ENCODE measurements around the gene RUNX2.
"Not testable (repeated sequence)": the region's sequence is repeated elsewhere in the genome, so short reads cannot be mapped to it uniquely, and the experiment has no call there.

The RUNX2 gene

DNA sequence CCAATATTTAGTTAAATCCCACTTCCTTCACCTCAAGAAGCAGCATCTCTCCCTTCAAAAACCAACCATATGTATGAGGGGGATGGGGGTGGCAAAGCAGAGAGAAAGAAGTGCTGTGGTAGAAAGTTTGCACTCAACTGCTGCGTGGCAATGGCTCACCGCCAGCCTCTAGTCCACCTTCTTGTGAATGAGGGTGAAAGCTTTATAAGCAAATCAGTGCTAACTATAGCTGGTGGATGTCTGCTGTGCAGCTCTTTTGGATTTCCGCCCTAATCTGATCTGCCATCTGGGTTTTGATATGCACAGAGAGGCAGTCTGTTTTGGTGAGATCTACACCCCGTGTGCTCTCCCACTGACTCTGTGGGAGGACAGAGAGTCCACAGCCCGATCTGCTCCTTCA is 330.8 kb downstream of the RUNX2 start:
- DNase-seq: no peak
- in situ Hi-C loops (cut with HindIII; ENCODE audit: low pct_ligation_motif_present, low pct_unique_long_range_greater_than_20kb, low sequenced_read_pairs): no loop called here

DNA sequence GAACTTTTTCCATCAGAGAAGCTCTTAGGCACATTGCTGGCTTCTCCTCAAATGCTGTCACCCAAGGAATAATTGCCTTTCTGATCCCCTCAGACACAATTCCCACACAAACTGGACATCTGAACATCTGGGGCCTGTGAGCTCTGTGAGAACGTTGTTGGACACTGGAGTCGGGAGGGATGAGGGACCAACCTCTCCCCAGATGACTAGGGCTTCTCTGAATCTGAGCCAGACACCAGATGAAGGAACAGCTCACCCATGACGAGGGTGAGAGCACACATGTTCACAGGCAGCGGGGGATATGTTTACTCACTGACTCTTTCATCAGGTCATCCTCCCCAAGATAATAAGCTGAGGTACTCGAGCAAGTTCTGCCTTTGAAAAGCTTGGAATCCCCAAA is 333.5 kb downstream of the RUNX2 start:
- in situ Hi-C loops (cut with HindIII; ENCODE audit: low pct_ligation_motif_present, low pct_unique_long_range_greater_than_20kb, low sequenced_read_pairs): no loop called here
- no peak for DNase-seq

DNA sequence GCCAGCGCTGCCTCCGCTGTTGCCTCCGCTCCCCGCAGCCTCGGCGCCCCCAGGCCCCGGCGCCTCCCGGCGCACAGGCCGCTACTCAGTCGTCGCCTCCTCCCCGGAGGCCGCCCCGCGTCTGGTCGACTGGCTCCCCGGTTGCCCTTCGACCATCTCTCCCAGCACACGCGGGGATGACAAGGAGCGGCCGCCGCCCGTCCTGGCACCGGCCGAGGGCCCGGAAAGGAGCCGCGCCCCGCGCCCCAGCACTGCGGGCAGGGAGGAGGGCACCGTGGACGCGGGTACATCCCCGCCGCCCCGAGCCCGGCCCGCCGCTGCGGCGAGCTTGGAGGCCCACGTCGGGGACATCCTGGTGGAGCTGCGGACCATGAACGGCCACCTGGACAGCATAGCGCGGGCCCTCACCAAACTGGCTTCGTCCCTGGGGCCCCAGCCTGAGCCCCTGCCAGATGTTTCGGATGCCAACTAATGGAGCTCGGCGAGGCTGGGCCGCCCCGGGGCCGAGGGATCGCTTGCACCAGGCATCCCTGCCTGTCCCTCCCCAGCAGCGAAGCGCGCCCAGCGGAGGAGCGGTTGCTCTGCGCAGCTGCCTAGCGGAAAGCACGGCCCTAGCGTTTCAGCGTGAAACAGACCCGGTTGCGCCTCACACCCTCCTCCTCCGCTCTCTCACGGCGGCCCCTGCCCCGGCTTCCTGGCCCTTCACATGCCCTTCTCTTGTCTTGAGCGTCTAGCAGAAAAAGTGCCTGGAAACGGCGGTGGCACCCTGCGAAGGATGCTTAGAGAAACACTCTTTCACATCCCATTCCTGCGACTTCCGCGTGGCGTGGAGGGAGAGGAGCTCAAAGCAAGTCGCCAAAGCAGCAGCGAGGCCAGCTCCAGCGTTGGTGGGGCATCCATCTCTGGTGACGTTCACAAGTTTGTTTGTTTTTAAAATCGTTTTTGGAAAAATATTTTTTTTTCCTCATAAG is 335.4 kb downstream of the RUNX2 start:
- in situ Hi-C loops (cut with HindIII; ENCODE audit: low pct_ligation_motif_present, low pct_unique_long_range_greater_than_20kb, low sequenced_read_pairs): no loop called here
- DNase-seq: no peak

DNA sequence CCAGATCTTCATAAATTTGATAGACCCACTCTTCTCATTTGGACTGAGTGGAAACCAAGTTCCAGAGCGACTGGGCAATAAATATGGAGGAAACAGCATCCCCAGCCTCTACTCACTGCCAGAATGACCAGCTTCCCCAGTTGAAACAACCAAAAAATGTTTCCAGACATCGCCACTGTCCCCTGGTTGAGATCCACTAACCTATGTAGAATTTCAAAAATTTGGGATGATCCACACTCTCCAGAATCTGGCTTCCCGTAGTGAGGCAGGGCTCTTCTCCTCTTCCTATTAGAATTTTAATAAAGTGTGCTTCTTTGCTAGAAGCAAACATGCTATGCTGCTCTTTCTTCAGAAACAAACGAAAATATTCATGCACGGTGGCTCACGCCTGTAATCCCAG is 336.6 kb downstream of the RUNX2 start:
- DNase-seq: no peak
- in situ Hi-C loops (cut with HindIII; ENCODE audit: low pct_ligation_motif_present, low pct_unique_long_range_greater_than_20kb, low sequenced_read_pairs): no loop called here

DNA sequence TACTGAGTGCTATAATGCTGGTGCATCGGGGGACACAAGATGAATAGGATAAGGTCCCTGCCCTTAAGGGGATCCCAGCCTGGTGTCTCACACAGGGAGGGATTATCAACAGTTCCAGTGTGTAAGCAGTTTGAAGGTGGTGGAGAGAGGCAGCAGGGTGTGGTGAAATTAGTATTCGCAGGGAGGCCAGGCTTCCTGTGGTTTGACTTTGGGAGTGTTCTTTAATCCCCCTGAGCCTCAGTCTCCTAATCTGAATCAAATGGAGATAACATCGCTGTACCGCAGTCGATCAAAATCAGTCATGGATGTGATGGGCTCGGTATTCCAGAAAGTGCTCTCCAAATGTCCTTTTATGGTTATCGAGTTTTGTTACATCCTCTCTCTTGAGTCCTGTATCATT is 337.7 kb downstream of the RUNX2 start:
- in situ Hi-C loops (cut with HindIII; ENCODE audit: low pct_ligation_motif_present, low pct_unique_long_range_greater_than_20kb, low sequenced_read_pairs): no loop called here
- no peak for DNase-seq

DNA sequence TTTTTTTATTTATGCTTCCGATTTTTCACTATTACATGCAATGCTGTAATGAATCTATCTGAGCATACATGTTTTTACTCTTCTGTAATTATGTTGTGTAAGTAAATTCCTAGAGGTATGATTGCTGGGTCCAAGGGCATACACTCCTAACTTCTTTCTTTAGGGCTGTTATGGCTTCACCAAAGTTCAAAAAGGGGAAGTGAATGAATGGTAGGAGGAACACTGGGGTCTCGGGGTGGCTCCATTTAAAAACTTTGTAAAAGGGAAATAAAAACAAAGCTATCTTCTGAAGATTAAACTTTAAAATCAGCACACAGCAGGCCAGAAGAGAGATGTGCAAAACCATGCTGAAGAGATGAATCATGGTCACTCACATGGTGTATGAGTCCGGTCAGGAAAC is 338.7 kb downstream of the RUNX2 start:
- in situ Hi-C loops (cut with HindIII; ENCODE audit: low pct_ligation_motif_present, low pct_unique_long_range_greater_than_20kb, low sequenced_read_pairs): no loop called here
- DNase-seq: no peak

DNA sequence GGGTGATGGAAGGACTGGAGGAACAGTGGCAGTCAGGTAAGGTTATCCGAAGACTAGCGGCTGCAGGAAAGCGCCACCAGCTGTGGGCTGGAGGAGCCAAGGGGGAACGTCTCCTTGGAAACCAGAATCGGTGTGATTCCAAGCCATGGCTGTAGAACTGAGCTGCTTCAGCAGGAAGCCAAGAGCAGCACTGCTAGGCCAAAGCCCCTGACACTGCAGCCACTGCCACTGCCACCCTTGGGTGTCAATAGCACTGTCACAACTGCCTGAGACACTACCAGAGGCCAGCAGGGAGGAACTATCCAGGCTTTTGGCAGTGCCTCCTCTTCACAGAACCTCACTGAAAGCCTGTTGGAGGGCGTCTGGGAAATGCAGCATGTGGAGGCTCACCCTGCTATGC is 339.2 kb downstream of the RUNX2 start:
- in situ Hi-C loops (cut with HindIII; ENCODE audit: low pct_ligation_motif_present, low pct_unique_long_range_greater_than_20kb, low sequenced_read_pairs): no loop called here

DNA sequence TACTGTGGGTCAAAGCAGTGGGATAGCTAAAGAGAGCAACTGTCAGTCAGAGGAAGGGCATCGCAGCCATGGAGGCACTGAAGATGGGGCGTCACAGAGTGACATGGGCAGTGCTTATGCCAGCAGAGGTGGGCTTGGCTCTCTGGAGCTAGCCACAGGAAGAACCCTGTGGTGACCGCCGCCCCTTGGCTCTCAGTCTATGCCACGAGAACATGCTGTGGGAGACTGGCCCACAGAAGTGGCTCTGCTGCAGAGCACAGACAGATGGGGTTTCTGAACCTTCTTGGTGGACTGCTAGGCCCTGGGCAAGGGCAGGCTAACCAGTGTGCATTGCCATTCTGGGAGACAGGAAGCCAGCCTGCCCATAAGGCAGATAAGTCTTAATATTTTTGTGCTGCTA is 339.6 kb downstream of the RUNX2 start:
- in situ Hi-C loops (cut with HindIII; ENCODE audit: low pct_ligation_motif_present, low pct_unique_long_range_greater_than_20kb, low sequenced_read_pairs): no loop called here
- no peak for DNase-seq

More for the DNA sequence above, 339.2 kb downstream of the RUNX2 start:
- no peak for DNase-seq

DNA sequence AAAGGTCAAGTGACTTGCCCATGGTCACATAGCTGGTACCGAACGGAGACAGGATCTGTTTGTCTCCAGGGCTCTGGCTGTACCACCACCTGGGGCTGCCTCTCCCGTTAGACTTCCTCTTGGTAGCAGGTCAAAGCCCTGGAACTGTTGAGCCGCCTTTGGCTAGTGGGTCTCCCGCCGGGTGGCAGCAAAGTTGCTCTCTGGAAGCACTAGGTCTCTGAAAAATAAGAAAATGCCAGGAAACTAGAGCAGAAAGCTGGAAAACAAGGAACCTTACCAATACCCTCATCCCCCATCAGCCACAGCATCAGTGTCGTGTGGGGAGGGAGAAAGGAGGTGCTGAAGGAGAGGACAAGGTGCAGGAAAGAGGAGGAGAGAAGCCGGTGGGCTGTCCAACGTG is 340.6 kb downstream of the RUNX2 start:
- in situ Hi-C loops (cut with HindIII; ENCODE audit: low pct_ligation_motif_present, low pct_unique_long_range_greater_than_20kb, low sequenced_read_pairs): no loop called here
- no peak for DNase-seq

DNA sequence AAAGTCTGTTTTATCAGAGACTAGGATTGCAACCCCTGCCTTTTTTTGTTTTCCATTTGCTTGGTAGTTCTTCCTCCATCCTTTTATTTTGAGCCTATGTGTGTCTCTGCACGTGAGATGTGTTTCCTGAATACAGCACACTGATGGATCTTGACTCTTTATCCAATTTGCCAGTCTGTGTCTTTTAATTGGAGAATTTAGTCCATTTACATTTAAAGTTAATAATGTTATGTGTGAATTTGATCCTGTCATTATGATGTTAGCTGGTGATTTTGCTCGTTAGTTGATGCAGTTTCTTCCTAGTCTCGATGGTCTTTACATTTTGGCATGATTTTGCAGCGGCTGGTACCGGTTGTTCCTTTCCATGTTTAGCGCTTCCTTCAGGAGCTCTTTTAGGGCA is 345.0 kb downstream of the RUNX2 start:
- in situ Hi-C loops (cut with HindIII; ENCODE audit: low pct_ligation_motif_present, low pct_unique_long_range_greater_than_20kb, low sequenced_read_pairs); DNase-seq: not testable (repeated sequence)

DNA sequence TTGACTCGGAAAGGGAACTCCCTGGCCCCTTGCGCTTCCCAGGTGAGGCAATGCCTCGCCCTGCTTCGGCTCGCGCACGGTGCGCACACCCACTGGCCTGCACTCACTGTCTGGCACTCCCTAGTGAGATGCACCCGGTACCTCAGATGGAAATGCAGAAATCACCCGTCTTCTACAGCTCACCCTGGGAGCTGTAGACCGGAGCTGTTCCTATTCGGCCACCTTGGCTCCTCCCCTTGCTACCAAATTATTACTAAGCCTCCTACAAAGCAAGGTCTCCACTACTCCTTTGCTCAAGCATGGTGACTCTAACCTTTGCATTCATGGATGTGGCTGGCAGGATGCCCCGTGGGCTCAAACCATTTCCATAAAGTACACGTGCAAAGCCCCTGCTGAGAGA is 347.0 kb downstream of the RUNX2 start:
- DNase-seq; in situ Hi-C loops (cut with HindIII; ENCODE audit: low pct_ligation_motif_present, low pct_unique_long_range_greater_than_20kb, low sequenced_read_pairs): not testable (repeated sequence)

DNA sequence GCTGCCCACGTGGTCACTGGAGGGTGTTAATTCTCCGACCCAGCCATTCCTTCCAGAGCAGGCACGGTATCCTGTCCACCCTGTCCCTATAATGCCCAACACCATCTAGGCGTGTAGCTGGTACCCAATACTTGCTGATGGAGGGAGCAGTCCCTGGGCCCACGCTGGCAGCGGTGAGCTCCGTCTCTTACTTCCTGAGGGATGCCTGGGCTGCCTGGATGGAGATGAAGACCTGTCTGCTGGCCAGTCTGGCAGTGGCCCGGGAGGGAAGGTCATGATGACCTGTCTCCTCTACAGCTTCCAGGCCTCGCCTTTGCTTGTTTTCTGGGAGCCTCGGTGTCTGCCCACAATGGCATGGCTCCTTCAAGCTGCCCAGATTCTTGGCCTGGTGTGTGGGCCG is 347.5 kb downstream of the RUNX2 start:
- in situ Hi-C loops (cut with HindIII; ENCODE audit: low pct_ligation_motif_present, low pct_unique_long_range_greater_than_20kb, low sequenced_read_pairs): no loop called here
- no peak for DNase-seq

DNA sequence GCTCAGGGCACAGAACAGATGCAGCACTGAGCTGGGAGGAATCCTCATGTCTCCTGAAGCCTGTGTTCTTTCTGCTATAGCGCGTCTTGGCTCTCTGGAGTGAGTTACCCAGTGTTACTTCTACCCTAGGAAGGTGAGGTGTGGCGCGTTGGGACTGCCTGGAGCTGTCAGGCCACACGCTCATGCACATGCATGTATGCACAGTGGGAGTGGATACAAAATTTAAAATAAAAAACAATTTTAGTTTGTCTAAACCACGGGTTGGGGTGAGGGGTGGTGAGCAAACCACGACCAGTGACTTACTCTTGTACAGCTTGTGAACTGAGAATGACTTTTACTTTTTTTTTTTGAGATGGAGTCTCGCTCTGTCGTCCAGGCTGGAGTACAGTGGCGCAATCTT is 348.2 kb downstream of the RUNX2 start:
- DNase-seq: no peak

DNA sequence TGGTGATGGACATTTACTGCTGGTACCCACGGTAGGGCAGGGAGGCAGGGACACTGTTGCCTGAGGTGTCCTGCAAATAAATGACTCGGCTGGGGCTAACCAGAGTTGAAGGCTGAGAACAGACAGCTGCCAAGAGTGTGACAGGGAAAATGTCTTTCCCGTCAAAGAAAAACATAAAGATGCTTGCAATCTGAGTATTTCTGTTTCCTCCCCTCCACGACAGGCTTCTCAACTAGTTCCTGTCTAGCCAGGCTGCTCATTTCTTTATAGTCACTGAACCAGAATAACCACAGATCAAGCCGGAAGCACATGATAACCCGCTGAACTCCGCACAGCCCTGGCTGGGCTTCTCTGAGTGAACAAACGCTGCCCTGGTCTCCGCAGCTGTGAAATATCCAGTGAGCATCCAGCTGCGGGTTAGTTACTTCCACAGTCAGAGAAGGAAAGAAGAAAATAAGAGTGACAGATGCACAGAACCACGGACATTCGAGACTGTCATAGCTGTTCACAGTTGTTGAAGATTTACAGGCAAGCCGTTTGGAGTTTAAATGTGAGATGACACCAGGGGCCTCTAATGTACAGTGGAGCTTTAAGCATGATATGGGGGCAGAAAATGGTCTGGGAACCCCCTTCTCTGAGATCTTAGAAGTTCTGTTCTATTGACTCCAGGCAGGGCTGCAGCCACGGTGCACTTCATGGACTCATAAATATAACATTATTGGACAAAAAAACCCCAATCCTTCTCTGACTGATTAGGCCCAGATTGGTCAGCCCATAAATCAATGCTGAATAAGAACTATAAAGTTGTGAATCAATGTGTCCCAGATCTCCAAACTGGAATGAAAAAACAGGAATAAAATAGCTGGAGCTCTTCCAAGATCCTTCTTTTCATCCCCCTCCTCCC is 349.5 kb downstream of the RUNX2 start:
- in situ Hi-C loops (cut with HindIII; ENCODE audit: low pct_ligation_motif_present, low pct_unique_long_range_greater_than_20kb, low sequenced_read_pairs): no loop called here
- DNase-seq: peak; percentile 56

More for the DNA sequence above, 348.2 kb downstream of the RUNX2 start:
- in situ Hi-C loops (cut with HindIII; ENCODE audit: low pct_ligation_motif_present, low pct_unique_long_range_greater_than_20kb, low sequenced_read_pairs): no loop called here

DNA sequence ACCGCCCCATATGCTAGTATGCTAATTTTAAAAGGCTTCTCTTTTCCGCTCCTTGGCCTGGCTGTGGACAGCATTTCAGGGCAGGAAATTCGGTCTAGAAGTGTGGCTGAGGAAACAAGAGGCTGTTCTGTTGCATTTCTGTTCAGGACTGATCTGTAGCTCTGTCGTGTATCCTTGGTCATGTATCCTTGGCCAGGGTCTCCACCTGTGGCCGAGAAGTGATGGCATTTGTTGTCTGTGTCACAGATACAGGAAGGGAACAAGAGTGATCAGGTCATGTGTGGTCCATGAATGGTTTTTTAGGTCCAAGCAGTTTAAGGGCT is 350.1 kb downstream of the RUNX2 start:
- in situ Hi-C loops (cut with HindIII; ENCODE audit: low pct_ligation_motif_present, low pct_unique_long_range_greater_than_20kb, low sequenced_read_pairs): no loop called here
- DNase-seq: no peak

DNA sequence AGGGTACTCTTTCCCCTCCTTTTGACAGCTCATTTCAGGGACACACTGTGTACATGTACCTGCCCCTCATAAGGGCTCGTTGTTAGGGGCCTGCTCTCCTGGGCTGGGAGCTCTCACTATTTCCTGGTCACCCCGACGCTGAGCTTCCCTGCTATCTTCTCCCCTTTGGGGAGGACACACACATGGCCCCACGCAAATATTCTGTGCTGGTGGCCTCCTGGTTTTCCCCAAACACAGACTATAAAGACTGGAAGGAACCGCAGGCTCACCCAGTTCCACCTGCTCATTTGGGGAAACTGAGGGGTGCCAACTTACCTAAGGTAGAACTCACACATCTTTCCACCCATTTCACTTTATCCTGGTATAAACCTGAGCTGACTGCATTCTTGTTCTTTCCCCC is 351.0 kb downstream of the RUNX2 start:
- in situ Hi-C loops (cut with HindIII; ENCODE audit: low pct_ligation_motif_present, low pct_unique_long_range_greater_than_20kb, low sequenced_read_pairs): no loop called here
- no peak for DNase-seq

DNA sequence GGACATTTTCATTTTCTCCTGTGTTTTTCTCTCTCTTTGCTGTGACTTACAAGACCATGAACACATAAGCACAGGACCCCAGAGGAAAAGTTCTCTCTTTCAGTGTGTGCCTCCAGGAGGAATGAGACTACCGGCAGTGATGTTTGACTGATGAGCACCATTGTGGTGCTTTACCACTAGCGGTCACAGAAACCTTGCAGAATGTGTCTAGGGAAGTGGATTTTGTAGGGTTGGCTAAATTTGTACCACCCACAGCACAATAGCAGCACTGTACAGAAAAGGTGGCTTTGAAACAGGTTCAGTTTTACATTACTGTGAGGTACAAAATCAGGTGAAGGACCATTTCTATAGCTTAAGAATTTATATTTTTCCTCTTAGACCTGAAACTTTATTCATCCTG is 351.5 kb downstream of the RUNX2 start:
- in situ Hi-C loops (cut with HindIII; ENCODE audit: low pct_ligation_motif_present, low pct_unique_long_range_greater_than_20kb, low sequenced_read_pairs): no loop called here
- no peak for DNase-seq

DNA sequence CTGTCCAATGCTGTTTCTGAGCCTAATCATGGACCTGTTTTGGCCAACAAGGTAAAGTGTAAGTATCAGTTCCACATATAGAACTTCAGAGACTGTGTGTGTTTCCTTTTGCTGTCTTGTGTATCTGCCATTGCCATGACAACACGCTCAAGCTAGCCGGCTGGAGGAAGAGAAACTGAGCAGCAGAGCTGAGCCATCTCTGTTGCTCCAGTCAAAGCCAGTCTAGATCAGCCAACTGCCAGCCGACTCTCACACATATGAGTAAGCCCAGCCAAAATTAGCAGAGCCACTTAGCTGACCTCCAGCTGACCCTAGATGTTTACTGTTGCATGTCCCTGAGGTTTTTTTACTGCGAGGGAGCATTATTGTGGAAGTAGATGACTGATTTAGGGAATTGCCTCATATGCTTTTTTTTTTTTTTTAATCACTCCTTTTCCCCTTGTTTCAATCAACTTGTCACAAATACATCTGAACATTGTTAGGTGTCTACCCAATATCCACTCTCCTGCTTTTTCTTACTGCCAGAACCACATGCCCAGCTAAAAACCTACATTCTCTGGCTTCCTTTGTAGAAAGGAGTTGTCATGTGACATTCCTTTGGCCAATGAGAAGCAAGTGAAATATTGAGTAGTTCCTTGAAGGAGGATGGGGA is 353.9 kb downstream of the RUNX2 start:
- peak; percentile 72 for DNase-seq
- in situ Hi-C loops (cut with HindIII; ENCODE audit: low pct_ligation_motif_present, low pct_unique_long_range_greater_than_20kb, low sequenced_read_pairs): no loop called here

DNA sequence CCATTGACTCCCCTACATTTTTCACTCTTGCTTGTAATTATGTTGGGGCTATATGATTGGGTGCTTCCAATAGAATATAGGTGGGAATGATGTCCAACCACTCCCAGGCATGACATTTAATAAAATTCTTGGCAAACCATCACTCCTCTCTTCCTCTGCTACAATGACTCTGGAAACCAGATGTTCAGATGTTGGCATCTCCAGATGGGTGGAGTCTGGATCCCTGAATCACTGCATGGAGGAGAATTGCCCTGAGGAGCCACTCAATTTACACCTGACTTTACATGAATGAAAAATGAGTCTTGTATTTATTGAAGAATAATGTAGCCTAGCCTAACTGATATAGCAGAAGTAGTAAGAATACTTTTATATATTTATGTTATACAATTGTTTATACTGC is 356.3 kb downstream of the RUNX2 start:
- DNase-seq: no peak
- in situ Hi-C loops (cut with HindIII; ENCODE audit: low pct_ligation_motif_present, low pct_unique_long_range_greater_than_20kb, low sequenced_read_pairs): no loop called here
